GOT3 (cell line): ENCODE measurements around the gene SLC5A3.
A peak's percentile ranks its signal among the peaks of the same experiment; 100 is the strongest.

Source experiments
- DNase-seq: peaks from one replicate; lab custom pipeline; 2025; ENCODE audit warnings: mixed read lengths; lab: John Stamatoyannopoulos, UW

SLC5A3 gene

DNA sequence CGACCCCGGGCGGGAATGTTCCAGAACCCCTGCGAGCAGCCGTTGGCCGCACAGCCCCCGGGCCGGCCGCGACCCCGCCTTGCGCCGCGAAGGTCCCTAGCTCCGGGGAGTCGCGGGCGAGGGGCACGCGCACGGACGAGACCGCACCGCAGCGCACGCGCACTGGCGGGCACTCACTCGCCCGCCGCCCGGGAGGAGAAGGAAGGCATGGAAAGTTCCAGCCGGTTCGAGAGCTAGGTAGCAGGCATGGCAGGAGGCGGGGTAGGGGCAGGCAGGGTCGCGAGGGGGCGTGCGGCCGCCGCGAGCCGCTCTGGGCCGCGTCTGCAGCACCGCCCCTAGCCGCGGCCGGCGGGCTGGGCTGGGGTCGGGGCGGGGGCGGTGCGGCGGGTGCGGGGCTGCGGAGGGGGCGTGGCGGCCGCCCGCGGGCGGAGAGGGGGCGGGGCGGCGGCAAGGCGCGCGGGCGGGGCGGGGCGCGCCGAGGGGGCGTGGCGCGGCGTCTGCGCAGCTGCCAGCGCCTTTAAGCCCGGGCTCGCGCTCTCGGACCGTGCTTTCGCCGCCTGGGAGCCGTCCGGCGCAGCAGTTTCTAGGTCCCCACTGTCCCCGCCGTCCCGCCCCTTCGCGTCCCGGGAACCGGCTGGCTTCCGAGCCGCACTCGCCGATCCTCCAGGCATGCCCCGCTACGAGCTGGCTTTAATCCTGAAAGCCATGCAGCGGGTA is at the start of gene SLC5A3, which contains the start of gene MRPS6:
Gene SLC5A3 (plus strand): TSS at position 547 of the 717 bp plus-strand sequence. CDS start 21,621 bp downstream, outside the sequence.
Gene MRPS6 (plus strand): TSS at position 547 of the 717 bp plus-strand sequence. CDS start 123 bp downstream, at position 670.
- DNase-seq, result peak; percentile 45

- DNase-seq, result no peak
Measured at GRCh38 chr21:34023691-34024373, 49.5 kb upstream of the SLC5A3 start.

DNA sequence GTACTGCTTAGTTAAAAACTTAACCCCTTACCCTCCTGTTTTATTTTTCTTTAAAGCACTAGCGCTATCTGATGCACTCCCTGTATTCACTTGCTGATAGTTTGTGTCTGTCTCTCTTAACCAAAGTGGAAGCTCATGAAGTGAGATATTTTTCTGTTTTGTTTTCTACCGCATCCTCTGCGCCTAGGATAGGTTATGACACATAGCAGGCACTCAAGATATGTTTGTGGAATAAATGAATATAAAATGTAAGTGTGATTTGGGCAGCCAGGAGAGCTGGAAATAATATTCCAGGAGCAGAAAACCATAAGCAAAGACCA is 49.0 kb upstream of the SLC5A3 start:
- no peak for DNase-seq

- DNase-seq, result no peak
Measured at GRCh38 chr21:34027721-34028461, 45.5 kb upstream of the SLC5A3 start.

DNA sequence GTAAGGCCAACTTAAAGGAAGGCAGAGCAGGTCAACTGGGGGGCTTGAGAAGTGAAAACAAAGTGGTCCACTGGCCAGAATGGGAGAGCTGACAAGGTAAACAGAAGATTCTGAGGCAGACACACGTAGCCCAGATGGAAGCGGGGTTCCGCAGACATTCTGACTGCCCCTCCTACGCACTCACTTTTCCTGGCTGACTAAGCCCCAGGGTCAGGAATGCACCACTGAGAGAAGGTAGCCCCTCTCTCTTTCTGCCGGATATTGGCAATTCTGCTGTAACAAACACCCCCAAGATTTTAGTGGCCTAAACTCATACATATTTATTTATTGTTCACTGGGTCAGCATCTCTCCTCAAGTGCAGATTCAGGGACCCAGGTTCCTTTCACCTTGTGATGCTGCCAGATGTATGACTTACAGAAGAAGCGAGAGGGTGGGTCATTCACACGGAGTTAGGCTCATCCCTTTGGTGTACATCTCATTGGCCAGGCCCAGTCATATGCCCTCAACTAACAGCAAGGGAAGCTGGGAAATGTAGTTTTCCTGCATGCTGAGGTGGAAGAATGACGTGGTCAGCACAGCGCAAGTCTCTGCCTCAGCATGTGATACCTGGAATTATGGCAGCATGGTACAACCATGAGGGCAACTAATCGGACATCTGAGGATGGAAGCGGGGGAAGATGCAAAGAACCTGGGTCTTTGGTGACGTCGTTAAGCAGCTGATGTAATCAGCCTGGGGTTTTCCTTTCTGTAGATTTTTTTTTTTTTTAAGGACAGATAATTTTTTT is 43.4 kb upstream of the SLC5A3 start:
- DNase-seq, result no peak

GRCh38 chr21:34031835-34032370 is 41.5 kb upstream of the SLC5A3 start:
- no peak for DNase-seq

GRCh38 chr21:34034369-34035014 is 38.9 kb upstream of the SLC5A3 start:
- no peak for DNase-seq

GRCh38 chr21:34035619-34036354 is 37.6 kb upstream of the SLC5A3 start:
- DNase-seq, result no peak

GRCh38 chr21:34037009-34037795 is 36.2 kb upstream of the SLC5A3 start:
- no peak for DNase-seq

DNA sequence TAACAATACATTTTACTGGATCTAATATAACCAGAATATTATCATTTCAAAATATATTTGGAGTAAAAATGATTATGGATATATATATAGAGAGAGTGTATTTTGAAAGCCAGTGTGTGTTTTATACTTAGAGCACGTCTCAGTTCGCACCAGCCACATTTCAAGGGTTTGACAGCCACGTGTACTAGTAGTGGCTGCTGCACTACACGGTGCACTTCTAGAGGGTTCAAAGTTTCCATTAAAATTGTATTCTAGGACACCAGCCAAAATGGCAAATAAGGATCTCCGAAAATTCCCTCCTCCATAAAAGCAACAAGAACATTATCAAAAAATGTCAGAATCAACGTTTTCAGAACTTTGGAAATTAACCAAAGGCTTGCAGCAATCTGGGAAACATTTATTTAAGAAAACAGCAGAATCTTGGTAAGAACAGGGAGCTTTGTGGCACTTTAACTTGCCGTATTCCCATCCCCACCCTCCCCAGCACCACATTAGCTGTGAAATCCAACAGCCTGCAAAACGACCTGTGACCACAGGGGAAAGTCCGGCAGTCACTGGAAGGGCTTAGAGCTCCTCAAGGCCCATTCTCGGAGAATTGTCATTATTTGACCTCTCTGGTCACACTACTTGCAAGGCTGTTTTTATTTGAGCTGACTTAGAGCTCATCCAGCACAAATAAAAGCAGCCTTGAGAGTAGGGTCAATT is 33.5 kb upstream of the SLC5A3 start:
- DNase-seq, result no peak

DNA sequence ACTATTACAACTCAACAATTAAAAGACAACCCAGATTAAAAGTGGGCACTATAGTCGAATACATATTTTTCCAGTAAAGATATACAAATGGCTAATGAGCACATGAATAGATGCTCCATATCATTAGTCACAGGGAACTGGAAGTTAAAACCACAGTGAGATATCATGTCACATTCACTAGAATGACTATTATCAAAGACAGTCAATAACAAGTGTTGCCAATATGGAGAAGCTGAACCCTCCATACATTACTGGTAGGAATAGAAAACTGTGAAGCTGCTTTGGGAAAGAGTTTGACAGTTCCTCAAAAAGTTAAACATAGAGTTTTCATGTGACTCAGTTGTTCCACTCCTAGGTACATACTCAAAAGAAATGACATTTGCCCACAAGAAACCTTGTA is 30.6 kb upstream of the SLC5A3 start:
- no peak for DNase-seq

DNA sequence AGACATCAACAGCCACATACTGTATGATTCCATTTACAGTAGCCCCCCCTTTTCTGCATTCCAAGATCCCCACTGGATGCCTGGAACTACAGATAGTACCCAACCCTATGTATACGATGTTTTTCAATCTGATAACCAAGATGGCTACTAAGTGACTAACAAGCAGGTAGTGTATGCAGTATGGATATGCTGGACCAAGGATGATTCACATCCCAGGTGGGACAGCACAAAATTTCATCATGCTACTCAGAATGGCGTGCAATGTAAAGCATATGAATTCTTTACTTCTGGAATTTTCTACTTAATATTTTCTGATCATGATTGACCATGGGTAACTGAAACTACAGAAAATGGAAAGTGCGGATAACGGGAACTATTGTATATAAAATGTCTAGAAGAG is 30.0 kb upstream of the SLC5A3 start:
- DNase-seq, result no peak

DNA sequence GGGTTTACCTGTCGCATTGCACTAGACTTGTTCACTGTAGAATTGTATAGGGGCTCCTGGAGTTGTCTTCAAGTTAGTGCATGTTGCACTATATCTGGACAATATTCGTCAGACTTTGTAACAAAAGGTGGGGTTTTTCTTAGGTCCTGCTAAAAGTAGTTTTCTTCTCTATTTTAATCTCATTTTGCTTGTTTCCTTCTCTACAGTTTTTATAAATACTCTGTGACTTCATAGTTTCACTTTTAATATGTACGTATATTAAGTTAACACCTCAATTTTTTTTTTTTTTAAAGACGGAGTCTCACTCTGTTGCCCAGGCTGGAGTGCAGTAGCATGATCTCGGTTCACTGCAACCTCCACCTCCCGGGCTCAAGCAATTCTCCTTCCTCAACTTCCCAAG is 26.5 kb upstream of the SLC5A3 start:
- DNase-seq, result no peak

- no peak for DNase-seq
Measured at GRCh38 chr21:34047835-34048234, 25.5 kb upstream of the SLC5A3 start.

DNA sequence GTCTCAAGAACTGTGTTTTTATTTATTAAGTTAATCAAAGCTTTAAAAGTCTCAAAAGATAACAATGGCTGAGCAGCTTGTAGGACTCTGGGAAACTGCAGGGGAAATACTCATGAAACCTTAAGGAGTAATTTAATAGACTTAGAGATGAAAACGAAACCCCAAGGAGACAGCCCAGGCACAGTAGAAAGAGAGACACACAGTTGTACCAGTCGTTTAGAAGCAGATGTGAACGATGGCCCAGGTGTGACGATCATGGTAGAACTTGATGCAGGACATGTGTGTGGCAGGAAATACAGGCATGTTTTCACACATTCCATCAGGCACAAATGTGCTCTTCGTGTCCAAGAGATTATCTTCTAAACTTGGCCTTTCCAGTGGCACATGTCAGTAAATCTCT is 21.2 kb upstream of the SLC5A3 start:
- DNase-seq, result no peak

DNA sequence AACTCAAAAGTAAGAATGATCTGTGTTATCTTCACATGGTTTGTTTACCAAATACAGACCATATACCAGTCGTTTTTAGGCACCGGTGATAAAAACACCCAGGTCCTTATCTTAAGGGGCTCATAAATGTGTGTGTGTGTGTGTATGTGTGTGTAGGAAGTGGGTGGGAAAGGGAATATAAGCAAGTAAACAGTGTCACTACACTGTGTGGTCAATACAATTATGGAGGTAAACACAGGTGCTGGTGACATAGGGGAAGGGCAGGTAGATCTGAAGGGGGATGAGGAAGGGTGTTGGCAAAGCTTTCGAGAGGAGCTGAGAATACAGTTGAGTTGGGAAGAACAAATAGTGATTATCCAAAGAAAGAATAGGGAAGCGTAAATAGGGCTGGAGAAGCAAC is 19.1 kb upstream of the SLC5A3 start:
- no peak for DNase-seq

DNA sequence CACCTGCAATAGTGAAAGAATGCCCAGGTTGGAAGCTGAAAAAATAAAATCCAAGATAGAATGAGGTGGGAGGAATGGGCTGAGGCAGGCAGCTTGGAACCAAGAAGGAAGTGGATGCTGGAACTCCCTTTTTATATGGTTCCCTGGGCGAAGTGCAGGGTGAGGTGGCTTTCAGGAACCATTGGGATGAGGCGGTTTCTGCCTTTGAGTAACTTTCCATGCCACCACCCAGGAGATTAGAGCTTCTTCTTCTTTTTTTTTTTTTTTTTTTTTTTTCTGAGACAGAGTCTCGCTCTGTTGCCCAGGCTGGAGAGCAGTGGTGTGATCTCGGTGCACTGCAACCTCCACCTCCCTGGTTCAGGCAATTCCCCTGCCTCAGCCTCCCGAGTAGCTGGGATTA is 17.8 kb upstream of the SLC5A3 start:
- DNase-seq, result no peak

- DNase-seq, result no peak
Measured at GRCh38 chr21:34061983-34062382, 11.4 kb upstream of the SLC5A3 start.

- no peak for DNase-seq
Measured at GRCh38 chr21:34065027-34065426, 8.4 kb upstream of the SLC5A3 start.
